Omental fat pad (tissue), 4 donors: ENCODE measurements around the gene ERFE. TPM values are rescaled to one million over a fixed set of nuclear protein-coding genes. Genes with fewer than 3 reads are reported as not detected.

ENCODE experiments used
- ATAC-seq: fragments of 150-250 bp; one replicate; pipeline ENCODE4 v1.9.1; 2016; ENCODE audit warnings: mild to moderate bottlenecking, moderate library complexity; ENCODE audit not compliant: low FRiP score
- DNase-seq: peaks from one replicate; pipeline ENCODE4 v3.0.0-alpha.2; 2019; ENCODE audit warnings: low spot score
- total RNA-seq, 4 donors: library from RNA; depleted of rRNA; stranded (reverse); fragments of >200 nt; gene quantifications; one replicate each; pipeline ENCODE4 v1.1.0, GENCODE V29; 2016
- TF ChIP-seq, protein P1 (sequence below), 3 donors: fragments of 450-650 bp; IDR thresholded peaks; one replicate each; pipeline ENCODE4 v1.5.1; 2016 to 2017; ENCODE audit warnings: antibody characterized with exemption in 3 of 3, mild to moderate bottlenecking in 3 of 3, moderate library complexity in 2 of 3

Gene ERFE
- total RNA-seq, 4 donors from 2014 or later = 1.1 to 1.9 TPM; not detected in 2

DNA sequence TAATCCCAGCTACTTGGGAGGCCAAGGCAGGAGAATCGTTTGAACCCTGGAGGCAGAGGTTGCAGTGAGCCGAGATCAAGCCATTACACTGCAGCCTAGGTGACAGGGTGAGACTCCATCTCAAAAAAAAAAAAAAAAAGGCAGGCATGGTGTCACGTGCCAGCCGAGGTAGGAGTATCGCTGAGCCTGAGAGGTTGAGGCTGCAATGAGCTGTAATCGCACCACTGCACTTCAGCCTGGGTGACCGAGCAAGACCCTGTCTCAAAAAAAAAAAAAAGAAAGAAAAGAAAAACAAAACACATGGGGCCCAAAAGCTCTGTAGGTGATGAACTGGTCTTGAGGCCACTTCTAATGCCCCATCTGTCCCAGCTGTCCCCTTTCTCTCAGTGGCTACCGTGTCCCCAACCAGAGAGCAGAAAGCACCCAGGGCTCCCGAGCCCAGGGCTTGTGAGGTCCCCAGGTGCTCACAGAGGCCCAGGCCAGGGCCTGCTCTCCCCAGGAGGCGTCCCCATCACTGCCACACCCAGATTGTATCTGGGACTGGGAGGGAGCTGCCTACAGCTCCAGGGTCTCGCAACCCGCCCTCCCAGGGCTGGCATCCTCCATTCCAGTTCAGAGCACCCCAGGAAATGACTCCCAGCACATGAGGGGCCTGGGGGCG is 11.8 kb upstream of the ERFE start:
- TF ChIP-seq, protein P1, sequence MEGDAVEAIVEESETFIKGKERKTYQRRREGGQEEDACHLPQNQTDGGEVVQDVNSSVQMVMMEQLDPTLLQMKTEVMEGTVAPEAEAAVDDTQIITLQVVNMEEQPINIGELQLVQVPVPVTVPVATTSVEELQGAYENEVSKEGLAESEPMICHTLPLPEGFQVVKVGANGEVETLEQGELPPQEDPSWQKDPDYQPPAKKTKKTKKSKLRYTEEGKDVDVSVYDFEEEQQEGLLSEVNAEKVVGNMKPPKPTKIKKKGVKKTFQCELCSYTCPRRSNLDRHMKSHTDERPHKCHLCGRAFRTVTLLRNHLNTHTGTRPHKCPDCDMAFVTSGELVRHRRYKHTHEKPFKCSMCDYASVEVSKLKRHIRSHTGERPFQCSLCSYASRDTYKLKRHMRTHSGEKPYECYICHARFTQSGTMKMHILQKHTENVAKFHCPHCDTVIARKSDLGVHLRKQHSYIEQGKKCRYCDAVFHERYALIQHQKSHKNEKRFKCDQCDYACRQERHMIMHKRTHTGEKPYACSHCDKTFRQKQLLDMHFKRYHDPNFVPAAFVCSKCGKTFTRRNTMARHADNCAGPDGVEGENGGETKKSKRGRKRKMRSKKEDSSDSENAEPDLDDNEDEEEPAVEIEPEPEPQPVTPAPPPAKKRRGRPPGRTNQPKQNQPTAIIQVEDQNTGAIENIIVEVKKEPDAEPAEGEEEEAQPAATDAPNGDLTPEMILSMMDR (IDR thresholded peaks at IDR 0.05) = no peak
- no peak for ATAC-seq

GRCh38 chr2:238148981-238149380 is 9.8 kb upstream of the ERFE start:
- no peak for DNase-seq
- TF ChIP-seq, protein P1 (IDR thresholded peaks at IDR 0.05) = no peak
- ATAC-seq = no peak

More for the DNA sequence above, 11.8 kb upstream of the ERFE start:
- DNase-seq = no peak

DNA sequence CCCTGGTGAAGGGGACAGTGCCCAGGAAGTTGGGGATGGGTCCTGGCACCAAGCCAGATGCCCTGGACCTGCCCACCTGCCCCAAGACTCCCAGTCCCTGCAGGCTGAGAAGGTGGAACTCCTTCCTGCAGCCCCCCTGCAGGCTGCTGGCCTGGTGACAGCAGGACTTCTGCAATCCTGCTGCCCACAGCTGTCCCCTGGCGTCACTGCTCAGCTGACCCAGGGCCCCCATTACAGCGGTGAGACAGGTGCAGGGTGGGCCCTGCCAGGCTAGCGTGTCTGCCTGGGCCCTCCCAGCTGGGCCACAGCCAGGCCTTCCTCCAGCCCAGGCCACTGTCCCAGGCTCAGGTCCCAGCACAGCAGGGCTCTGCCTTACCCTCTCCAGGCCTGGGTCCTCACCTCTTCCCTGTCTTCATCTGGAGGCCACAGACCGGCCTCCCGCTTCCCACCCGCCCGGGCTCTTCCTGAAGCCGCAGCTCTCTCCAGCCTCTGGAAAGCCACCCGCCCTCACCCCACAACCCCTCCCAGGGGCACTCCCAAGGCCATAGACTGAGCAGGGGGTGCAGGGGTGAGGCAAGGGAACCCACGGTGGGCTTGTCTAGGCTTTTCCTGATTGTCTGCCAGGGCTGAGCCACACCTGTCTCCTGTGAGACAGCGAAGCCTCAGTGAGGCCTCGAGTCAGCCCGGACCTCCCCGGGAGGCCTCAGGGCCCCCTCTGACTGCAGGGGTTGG is 8.8 kb upstream of the ERFE start:
- TF ChIP-seq, protein P1 (IDR thresholded peaks at IDR 0.05) = no peak
- DNase-seq = no peak
- no peak for ATAC-seq

DNA sequence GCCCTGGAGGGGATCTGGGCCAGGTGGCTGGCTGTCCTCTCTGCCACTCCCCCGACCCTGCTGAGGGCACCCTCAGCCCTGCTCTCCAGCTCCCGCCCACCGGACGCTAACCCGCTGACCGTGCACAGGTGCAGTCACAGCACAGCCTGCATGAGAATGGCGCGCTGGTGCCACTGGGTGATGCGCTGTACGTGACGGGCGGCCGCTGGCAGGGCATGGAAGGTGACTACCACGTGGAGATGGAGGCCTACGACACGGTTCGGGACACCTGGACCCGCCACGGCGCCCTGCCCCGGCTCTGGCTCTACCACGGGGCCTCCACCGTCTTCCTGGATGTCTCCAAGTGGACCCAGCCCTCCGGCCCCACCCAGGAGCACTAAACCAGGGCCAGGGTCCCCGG is 8.1 kb upstream of the ERFE start:
- TF ChIP-seq, protein P1 (IDR thresholded peaks at IDR 0.05) = no peak
- ATAC-seq (no peak), DNase-seq (no peak)

DNA sequence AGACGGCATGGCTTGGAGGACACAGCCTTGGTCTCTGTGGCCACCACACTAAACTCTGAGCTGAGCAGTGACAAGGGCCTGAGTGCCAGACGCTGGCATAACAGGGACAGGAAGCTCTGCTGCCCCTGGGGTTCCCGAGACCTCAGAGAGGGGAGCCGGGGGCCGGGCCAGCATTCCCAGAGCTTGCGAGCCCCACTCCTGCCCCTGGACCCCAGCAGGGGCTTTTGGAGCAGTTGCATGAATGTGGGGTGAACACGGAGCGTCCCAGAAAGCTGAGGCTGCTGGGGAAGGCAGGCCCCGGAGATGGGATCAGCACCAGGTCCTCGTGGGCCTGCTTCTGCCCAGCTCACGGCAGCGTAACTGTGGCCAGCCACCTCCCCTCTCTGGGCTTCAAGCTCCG is 7.6 kb upstream of the ERFE start:
- DNase-seq = no peak
- TF ChIP-seq, protein P1 (IDR thresholded peaks at IDR 0.05) = no peak
- no peak for ATAC-seq

DNA sequence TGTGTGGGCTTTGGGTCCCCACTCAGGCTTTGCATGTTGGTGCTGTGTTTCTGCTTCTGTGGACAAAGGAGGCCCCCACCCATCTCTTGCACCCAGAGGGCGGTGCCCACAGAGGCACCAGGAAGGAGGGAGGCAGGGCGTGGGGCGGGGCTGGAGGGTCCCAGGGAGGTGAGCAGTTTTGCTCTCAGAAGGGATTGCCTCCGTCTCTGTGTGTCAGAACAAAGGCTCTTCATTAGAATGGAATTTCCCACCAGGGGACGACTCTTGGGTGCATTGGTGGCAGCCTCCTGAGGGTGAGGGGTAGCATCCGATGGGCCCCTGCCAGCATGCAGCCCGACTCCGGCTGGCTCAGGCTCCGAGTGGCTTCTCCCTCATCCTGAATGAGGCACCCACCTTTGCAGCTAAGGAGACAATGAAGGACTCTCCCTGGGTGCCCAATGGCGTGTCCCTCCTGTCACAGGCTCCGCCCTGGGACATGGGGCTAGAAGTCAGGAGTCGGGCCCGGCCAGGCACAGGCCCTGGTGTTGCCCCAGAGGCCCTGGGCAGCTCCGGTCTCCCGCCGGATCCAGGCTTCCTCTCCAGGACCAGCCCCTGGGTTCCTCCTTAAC is 7.0 kb upstream of the ERFE start:
- DNase-seq (no peak), ATAC-seq (no peak)
- TF ChIP-seq, protein P1 (IDR thresholded peaks at IDR 0.05) = no peak
